Parathyroid adenoma (tissue), 2 donors: ENCODE measurements around the gene LRRC37A.
"Not testable (repeated sequence)": the region's sequence is repeated elsewhere in the genome, so short reads cannot be mapped to it uniquely, and the experiment has no call there.

Experiments
- H2AFZ ChIP-seq: fragments of 300-600 bp; sonication (generic); one replicate; pipeline ENCODE4 v1.7.0; 2017; ENCODE audit warnings: antibody characterized with exemption, mild to moderate bottlenecking
- H3K27ac ChIP-seq: fragments of 300-600 bp; sonication (generic); one replicate; pipeline ENCODE4 v1.7.0; 2017
- H3K27me3 ChIP-seq: fragments of 300-600 bp; sonication (generic); one replicate; pipeline ENCODE4 v1.7.0; 2017; ENCODE audit warnings: low read length; ENCODE audit not compliant: control insufficient read depth, insufficient read depth
- H3K36me3 ChIP-seq: fragments of 300-600 bp; sonication (generic); one replicate; pipeline ENCODE4 v1.7.0; 2017; ENCODE audit warnings: low read length; ENCODE audit not compliant: control insufficient read depth, insufficient read depth
- H3K4me1 ChIP-seq: fragments of 300-600 bp; sonication (generic); one replicate; pipeline ENCODE4 v1.7.0; 2017; ENCODE audit warnings: control low read depth
- H3K4me2 ChIP-seq: fragments of 300-600 bp; sonication (generic); one replicate; pipeline ENCODE4 v1.7.0; 2017; ENCODE audit warnings: low read length
- H3K4me3 ChIP-seq: fragments of 300-600 bp; sonication (generic); one replicate; pipeline ENCODE4 v1.7.0; 2017; ENCODE audit warnings: low read depth, low read length
- H3K79me2 ChIP-seq: fragments of 300-600 bp; sonication (generic); one replicate; pipeline ENCODE4 v1.7.0; 2017; ENCODE audit warnings: control low read depth
- H3K9ac ChIP-seq: fragments of 300-600 bp; sonication (generic); one replicate; pipeline ENCODE4 v1.7.0; 2017; ENCODE audit warnings: mild to moderate bottlenecking
- H3K9me3 ChIP-seq: fragments of 300-600 bp; sonication (generic); one replicate; pipeline ENCODE4 v1.7.0; 2017; ENCODE audit warnings: low read length; ENCODE audit not compliant: control insufficient read depth
- CTCF ChIP-seq: fragments of 300-600 bp; sonication (generic); IDR thresholded peaks from one replicate; pipeline ENCODE4 v1.7.0; 2017; ENCODE audit warnings: antibody characterized with exemption, mild to moderate bottlenecking
- donor health status: primary hyperparathyroidism.

Gene LRRC37A

GRCh38 chr17:46294831-46295230 is at the start of gene LRRC37A:
Gene LRRC37A (plus strand): TSS chr17:46295131. CDS start chr17:46295134, 3 bp downstream.
- H3K4me3 ChIP-seq, H3K9ac ChIP-seq, H2AFZ ChIP-seq, H3K9me3 ChIP-seq, H3K27ac ChIP-seq, H3K27me3 ChIP-seq, H3K4me1 ChIP-seq, H3K4me2 ChIP-seq, H3K79me2 ChIP-seq, H3K36me3 ChIP-seq: not testable (repeated sequence)

GRCh38 chr17:46249153-46249552 is 45.8 kb upstream of the LRRC37A start:
- H3K27me3 ChIP-seq, H3K9me3 ChIP-seq, H3K9ac ChIP-seq, H3K79me2 ChIP-seq, H3K27ac ChIP-seq, H3K4me1 ChIP-seq, H3K36me3 ChIP-seq, H3K4me2 ChIP-seq, H3K4me3 ChIP-seq, H2AFZ ChIP-seq: not testable (repeated sequence)

- H3K27me3 ChIP-seq, H3K9me3 ChIP-seq, H3K27ac ChIP-seq, H3K4me3 ChIP-seq, H3K9ac ChIP-seq, H3K36me3 ChIP-seq, H3K4me1 ChIP-seq, H3K79me2 ChIP-seq, H3K4me2 ChIP-seq, H2AFZ ChIP-seq: not testable (repeated sequence)
Measured at GRCh38 chr17:46252804-46253203, 42.1 kb upstream of the LRRC37A start.

GRCh38 chr17:46253722-46254121 is 41.2 kb upstream of the LRRC37A start:
- not testable (repeated sequence) for H3K9me3 ChIP-seq, H3K4me2 ChIP-seq, H3K27me3 ChIP-seq, H3K4me1 ChIP-seq, H3K79me2 ChIP-seq, H3K36me3 ChIP-seq, H3K9ac ChIP-seq, H2AFZ ChIP-seq, H3K27ac ChIP-seq, H3K4me3 ChIP-seq
- TF ChIP-seq CTCF, result peak; percentile 29

GRCh38 chr17:46254215-46254614 is 40.7 kb upstream of the LRRC37A start:
- not testable (repeated sequence) for H2AFZ ChIP-seq, H3K27me3 ChIP-seq, H3K4me1 ChIP-seq, H3K4me3 ChIP-seq, H3K27ac ChIP-seq, H3K36me3 ChIP-seq, H3K9ac ChIP-seq, H3K9me3 ChIP-seq, H3K79me2 ChIP-seq, H3K4me2 ChIP-seq

GRCh38 chr17:46256369-46256768 is 38.6 kb upstream of the LRRC37A start:
- not testable (repeated sequence) for H3K9ac ChIP-seq, H3K4me3 ChIP-seq, H3K36me3 ChIP-seq, H3K4me1 ChIP-seq, H3K79me2 ChIP-seq, H3K9me3 ChIP-seq, H3K27me3 ChIP-seq, H2AFZ ChIP-seq, H3K4me2 ChIP-seq, H3K27ac ChIP-seq

- peak; percentile 23 for TF ChIP-seq CTCF
- H3K9me3 ChIP-seq, H3K4me1 ChIP-seq, H3K4me3 ChIP-seq, H3K36me3 ChIP-seq, H3K79me2 ChIP-seq, H3K27me3 ChIP-seq, H3K9ac ChIP-seq: not testable (repeated sequence)
- Histone ChIP-seq H3K27ac (peak overlapping the region; percentile 54), H2AFZ (peak overlapping the region; percentile 75), H3K4me2 (peak overlapping the region; percentile 31)
Measured at GRCh38 chr17:46259845-46260661, 34.9 kb upstream of the LRRC37A start.
